ENCODE data around the gene PITPNB. TPM values are rescaled to one million over a fixed set of nuclear protein-coding genes. Genes with fewer than 3 reads are reported as not detected.

PITPNB gene
- total RNA-seq, 1 donor from 2014 or later, result 16.3 TPM

DNA sequence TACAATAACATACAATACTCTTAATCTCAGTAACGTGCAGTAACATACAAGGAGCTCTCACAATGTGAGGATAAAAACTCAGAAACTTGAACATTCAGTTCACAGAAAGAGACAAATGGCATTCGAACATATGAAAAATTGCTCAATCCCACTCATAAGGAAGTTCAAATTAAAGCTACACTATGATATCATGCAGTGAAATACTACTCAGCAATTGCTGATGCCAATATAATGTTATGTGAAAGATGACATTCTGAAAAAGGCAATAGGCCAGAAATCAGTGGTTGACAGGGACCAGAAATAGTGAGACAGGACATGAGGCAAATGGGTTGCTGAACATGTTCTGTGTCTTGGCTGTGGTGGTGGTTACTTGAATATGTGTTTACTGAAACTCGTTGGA lies 33.7 kb upstream of the PITPNB start:
- TF ChIP-seq, protein P1, sequence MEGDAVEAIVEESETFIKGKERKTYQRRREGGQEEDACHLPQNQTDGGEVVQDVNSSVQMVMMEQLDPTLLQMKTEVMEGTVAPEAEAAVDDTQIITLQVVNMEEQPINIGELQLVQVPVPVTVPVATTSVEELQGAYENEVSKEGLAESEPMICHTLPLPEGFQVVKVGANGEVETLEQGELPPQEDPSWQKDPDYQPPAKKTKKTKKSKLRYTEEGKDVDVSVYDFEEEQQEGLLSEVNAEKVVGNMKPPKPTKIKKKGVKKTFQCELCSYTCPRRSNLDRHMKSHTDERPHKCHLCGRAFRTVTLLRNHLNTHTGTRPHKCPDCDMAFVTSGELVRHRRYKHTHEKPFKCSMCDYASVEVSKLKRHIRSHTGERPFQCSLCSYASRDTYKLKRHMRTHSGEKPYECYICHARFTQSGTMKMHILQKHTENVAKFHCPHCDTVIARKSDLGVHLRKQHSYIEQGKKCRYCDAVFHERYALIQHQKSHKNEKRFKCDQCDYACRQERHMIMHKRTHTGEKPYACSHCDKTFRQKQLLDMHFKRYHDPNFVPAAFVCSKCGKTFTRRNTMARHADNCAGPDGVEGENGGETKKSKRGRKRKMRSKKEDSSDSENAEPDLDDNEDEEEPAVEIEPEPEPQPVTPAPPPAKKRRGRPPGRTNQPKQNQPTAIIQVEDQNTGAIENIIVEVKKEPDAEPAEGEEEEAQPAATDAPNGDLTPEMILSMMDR (conservative IDR thresholded peaks at IDR 0.05; ENCODE audit: low read depth, low read length), result no peak
- H3K4me3 ChIP-seq (ENCODE audit: low read depth, low read length), result no peak overlapping the region
- no peak for DNase-seq (ENCODE audit: low read depth)

DNA sequence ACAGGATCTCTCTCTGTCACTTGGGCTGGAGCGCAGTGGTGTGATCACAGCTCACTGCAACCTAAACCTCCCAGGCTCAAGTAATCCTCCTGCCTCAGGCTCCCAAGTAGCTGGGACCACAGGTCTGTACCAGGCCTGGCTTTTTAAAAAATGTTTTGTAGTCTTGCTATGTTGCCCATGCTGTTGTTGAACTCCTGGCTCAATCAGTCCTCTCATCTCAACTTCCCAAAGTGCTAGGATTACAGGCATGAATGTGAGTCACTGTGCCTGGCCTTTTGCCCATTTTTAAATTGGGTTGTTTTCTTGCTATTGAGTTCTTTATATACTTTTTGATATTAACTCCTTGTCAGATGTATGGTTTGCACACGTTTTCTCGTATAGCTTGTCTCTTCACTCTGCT lies 33.0 kb upstream of the PITPNB start:
- TF ChIP-seq, protein P1 (conservative IDR thresholded peaks at IDR 0.05; ENCODE audit: low read depth, low read length), result no peak
- DNase-seq (ENCODE audit: low read depth), result no peak
- H3K4me3 ChIP-seq (ENCODE audit: low read depth, low read length), result no peak overlapping the region

DNA sequence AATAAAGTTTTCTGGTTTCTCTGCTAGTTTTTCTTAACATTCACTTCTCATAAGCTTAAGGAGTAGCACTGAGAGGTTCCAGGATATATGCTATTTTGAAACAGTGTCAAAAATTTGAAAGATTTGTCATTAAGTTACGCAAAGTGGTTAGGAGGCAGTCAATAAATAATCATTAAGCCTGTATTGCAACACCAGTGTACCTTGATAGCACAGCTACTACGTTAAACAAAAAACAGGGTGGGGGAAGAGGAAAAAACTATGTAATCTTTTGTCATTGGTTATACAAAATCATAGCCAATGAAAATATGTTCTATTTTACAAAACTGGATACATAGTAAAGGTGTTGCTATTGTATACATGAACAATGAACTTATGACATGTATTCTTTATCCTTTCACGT lies 30.4 kb upstream of the PITPNB start:
- no peak overlapping the region for H3K4me3 ChIP-seq (ENCODE audit: low read depth, low read length)
- TF ChIP-seq, protein P1 (conservative IDR thresholded peaks at IDR 0.05; ENCODE audit: low read depth, low read length), result no peak
- peak; percentile 27 for DNase-seq (ENCODE audit: low read depth)

DNA sequence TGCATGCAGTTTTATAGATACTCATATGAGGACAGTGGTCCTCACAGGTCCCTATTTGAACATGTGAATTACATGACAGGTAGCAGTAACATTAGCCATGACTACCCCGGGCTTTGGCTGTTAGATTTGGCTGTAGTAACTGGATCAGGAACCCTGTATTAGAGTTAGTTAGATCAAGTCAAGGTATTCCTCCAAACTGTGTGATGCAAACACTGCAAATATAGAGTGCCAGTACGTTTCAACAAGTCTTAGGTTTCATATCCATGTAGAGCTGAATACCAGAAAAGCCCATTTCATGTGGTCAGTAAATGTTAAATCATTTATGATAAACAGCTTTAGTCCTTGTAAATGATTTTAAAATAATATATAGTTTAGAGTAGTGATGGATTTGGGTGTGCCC lies 29.5 kb upstream of the PITPNB start:
- H3K4me3 ChIP-seq (ENCODE audit: low read depth, low read length), result no peak overlapping the region
- TF ChIP-seq, protein P1 (conservative IDR thresholded peaks at IDR 0.05; ENCODE audit: low read depth, low read length), result no peak
- no peak for DNase-seq (ENCODE audit: low read depth)

DNA sequence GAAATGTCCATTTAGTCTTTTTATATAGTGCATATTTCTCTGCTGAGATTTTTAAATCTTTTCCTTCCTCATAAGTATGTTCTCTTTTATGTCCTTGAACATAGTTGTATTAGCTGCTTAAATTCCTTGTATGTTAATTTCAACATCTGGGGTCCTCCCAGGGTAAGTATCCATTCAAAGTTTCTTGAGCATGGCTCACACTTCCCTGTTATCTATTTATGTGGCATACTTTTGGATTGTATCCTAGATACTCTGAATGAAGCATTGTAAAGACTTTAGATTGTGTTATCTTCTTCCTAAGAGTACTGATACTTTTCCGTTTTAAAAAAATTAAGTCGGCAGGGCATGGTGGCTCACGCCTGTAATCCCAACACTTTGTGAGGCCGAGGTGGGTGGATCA lies 28.4 kb upstream of the PITPNB start:
- no peak overlapping the region for H3K4me3 ChIP-seq (ENCODE audit: low read depth, low read length)
- DNase-seq (ENCODE audit: low read depth), result no peak
- TF ChIP-seq, protein P1 (conservative IDR thresholded peaks at IDR 0.05; ENCODE audit: low read depth, low read length), result no peak

DNA sequence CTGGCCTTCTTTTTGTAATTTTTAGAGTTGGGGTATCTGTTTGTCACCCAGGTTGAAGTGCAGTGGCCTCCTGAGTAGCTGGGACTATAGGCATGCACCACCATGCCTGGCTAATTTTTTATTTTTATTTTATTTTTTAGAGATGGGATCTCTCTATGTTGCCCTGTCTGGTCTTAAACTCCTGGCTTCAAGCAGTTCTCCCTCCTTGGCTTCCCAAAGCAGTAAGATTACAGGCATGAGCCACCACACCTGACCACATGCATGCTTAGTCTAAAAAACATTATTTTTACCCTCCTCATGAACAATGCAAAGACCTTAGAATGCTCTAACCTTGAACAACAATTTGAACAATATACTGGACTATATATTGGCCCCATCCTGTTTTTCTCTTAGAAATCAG lies 22.1 kb upstream of the PITPNB start:
- DNase-seq (ENCODE audit: low read depth), result no peak
- TF ChIP-seq, protein P1 (conservative IDR thresholded peaks at IDR 0.05; ENCODE audit: low read depth, low read length), result no peak
- no peak overlapping the region for H3K4me3 ChIP-seq (ENCODE audit: low read depth, low read length)

DNA sequence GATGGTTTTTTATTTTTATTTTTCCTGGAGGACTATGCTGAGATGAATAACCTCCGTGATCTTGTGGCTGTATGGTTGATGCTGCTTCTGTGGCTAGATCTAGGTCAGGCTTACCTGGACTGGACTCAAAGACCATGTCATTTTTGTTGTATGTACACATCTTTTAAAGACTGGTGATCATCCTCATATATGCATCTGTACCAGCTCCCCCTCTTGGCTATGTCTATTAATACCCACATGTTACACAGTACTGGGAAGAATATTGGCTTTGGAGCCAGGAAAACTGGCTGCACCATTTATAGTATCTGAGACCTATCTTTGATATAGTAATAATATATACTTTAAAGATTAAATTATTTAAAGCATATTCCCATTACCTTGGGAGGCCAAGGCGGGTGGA lies 18.4 kb upstream of the PITPNB start:
- TF ChIP-seq, protein P1 (conservative IDR thresholded peaks at IDR 0.05; ENCODE audit: low read depth, low read length), result peak; percentile 27
- H3K4me3 ChIP-seq (ENCODE audit: low read depth, low read length), result no peak overlapping the region
- DNase-seq (ENCODE audit: low read depth), result no peak

Measured in epithelial cell of proximal tubule (primary cell).